GM23248 (cell line): ENCODE results near the gene KIF25. TPM values are rescaled to one million over a fixed set of nuclear protein-coding genes. Genes with fewer than 3 reads are reported as not detected.

Experiments used
- DNase-seq: peaks from one replicate; pipeline ENCODE4 v3.0.0-alpha.2; 2015
- H2AFZ ChIP-seq: fragments of 200-600 bp; sonication (generic); 2 replicates; pipeline ENCODE4 v1.6.1; 2016; ENCODE audit warnings: antibody characterized with exemption
- H3F3A ChIP-seq: fragments of 200-600 bp; sonication (generic); 2 replicates; pipeline ENCODE4 v1.6.1; 2016; ENCODE audit warnings: mild to moderate bottlenecking, antibody characterized with exemption, mixed run types; ENCODE audit not compliant: insufficient read depth
- H3K27ac ChIP-seq: fragments of 200-600 bp; sonication (generic); 2 replicates; pipeline ENCODE4 v1.5.1; 2016; ENCODE audit warnings: mild to moderate bottlenecking
- H3K27me3 ChIP-seq: fragments of 200-600 bp; sonication (generic); replicated peaks from 2 replicates; pipeline ENCODE4 v1.6.1; 2016; ENCODE audit warnings: mild to moderate bottlenecking; ENCODE audit not compliant: insufficient read depth
- H3K36me3 ChIP-seq: fragments of 200-600 bp; sonication (generic); 2 replicates; pipeline ENCODE4 v1.6.1; 2016; ENCODE audit warnings: low read depth, mild to moderate bottlenecking
- H3K4me1 ChIP-seq: fragments of 200-600 bp; sonication (generic); 2 replicates; pipeline ENCODE4 v1.6.1; 2016; ENCODE audit warnings: mild to moderate bottlenecking; ENCODE audit not compliant: insufficient read depth
- H3K4me2 ChIP-seq: fragments of 200-600 bp; sonication (generic); one replicate; pipeline ENCODE4 v1.6.1; 2016; ENCODE audit warnings: mild to moderate bottlenecking; ENCODE audit not compliant: unreplicated experiment
- H3K4me3 ChIP-seq: fragments of 200-600 bp; sonication (generic); 2 replicates; pipeline ENCODE4 v1.5.1; 2016; ENCODE audit warnings: mild to moderate bottlenecking
- H3K79me2 ChIP-seq: fragments of 200-600 bp; sonication (generic); 2 replicates; pipeline ENCODE4 v1.6.1; 2016; ENCODE audit warnings: mild to moderate bottlenecking; ENCODE audit not compliant: insufficient read depth
- H3K9ac ChIP-seq: fragments of 200-600 bp; sonication (generic); 2 replicates; pipeline ENCODE4 v1.6.1; 2016; ENCODE audit warnings: mild to moderate bottlenecking
- H3K9me2 ChIP-seq: fragments of 200-600 bp; sonication (generic); 2 replicates; pipeline ENCODE4 v1.6.1; 2016; ENCODE audit warnings: mixed run types, mild to moderate bottlenecking, moderate library complexity; ENCODE audit not compliant: insufficient read depth
- H3K9me3 ChIP-seq: fragments of 200-600 bp; sonication (generic); one replicate; pipeline ENCODE4 v1.6.1; 2017; ENCODE audit warnings: low read depth
- H4K20me1 ChIP-seq: fragments of 200-600 bp; sonication (generic); 2 replicates; pipeline ENCODE4 v1.6.0; 2016; ENCODE audit not compliant: insufficient read depth
- EZH2 ChIP-seq: fragments of 200-600 bp; sonication (generic); IDR thresholded peaks from 2 replicates; pipeline ENCODE4 v1.6.1; 2018; ENCODE audit warnings: antibody characterized with exemption, mild to moderate bottlenecking; ENCODE audit not compliant: insufficient read depth, poor library complexity, severe bottlenecking
- EZH2phosphoT487 ChIP-seq: fragments of 200-600 bp; sonication (generic); IDR thresholded peaks from 2 replicates; pipeline ENCODE4 v1.6.1; 2018; ENCODE audit warnings: antibody characterized with exemption, moderate library complexity, mild to moderate bottlenecking, low read depth; ENCODE audit not compliant: insufficient read depth
- WGBS, 2 experiments: methylation state at CpG; one replicate each; pipeline ENCODE4 v1.1.6; 2015 to 2017; ENCODE audit warnings: low lambda C conversion rate in 2 of 2, low coverage in 1 of 2; ENCODE audit errors: missing lambda C conversion rate in 2 of 2; 5-methylcytosine and 5-hydroxymethylcytosine counted together
- in situ Hi-C: fragments of 300-500 bp; cut with MboI; formaldehyde crosslinking; loops from 2 replicates; pipeline ENCODE4 v1.15.0; 2020
- polyA plus RNA-seq: library from polyadenylated mRNA; unstranded; fragments of >200 nt; fragmentation: Nextera tagmentation; extraction: Ambion mirVana; gene quantifications from 2 replicates; pipeline ENCODE4 v1.2.1, GENCODE V29; 2016
- total RNA-seq: library from RNA; depleted of rRNA; stranded (reverse); fragments of >200 nt; shearing (Covaris generic); gene quantifications from 2 replicates; pipeline ENCODE4 v1.2.3, GENCODE V29; 2014

KIF25 gene
- total and polyA plus RNA-seq, 2 experiments from 2014 or later = not detected

GRCh38 chr6:168039301-168039700 is 41.8 kb downstream of the KIF25 start:
- Histone ChIP-seq H3K27ac (no peak overlapping the region), H3F3A (peaks cover 7% of the 10 kb centered on the region), H3K9me3 (no peaks in the 10 kb centered on the region), H2AFZ (no peak overlapping the region), H3K4me2 (no peak overlapping the region), H3K9me2 (no peaks in the 10 kb centered on the region), H3K27me3 (no peaks in the 10 kb centered on the region), H3K4me1 (peaks cover 5% of the 10 kb centered on the region; the same call in 1 of the 2 replicates), H3K36me3 (no peaks in the 10 kb centered on the region), H3K4me3 (no peak overlapping the region), H3K9ac (no peak overlapping the region), H4K20me1 (no peaks in the 10 kb centered on the region), H3K79me2 (no peaks in the 10 kb centered on the region)
- in situ Hi-C loops = no loop called here
- no peak for TF ChIP-seq EZH2phosphoT487
- no peak for TF ChIP-seq EZH2
- 70% methylated on average over 4 of the region's 4 CpGs for WGBS, 2 experiments
- DNase-seq = no peak

DNA sequence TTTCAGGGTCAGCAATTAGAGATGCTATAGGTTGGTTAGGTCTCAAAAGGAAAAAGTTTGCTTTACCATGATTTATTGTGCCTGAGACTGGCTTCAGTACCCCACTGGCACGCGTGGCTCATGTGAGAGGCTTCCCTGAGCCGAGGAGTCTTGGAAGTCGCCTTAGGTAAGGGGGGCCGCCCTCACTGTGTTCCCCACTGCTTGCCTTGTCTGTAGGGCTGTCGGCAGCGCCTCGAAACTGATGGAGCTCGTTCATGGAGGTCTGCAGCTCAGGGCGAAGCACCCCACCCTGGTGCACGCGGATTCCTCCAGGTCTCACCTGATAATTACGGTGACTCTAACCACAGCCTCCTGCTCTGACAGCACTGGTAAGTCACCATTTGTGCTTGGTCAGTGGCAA is 42.4 kb downstream of the KIF25 start:
- Histone ChIP-seq H3K9me2 (no peaks in the 10 kb centered on the region), H3K27me3 (no peaks in the 10 kb centered on the region), H4K20me1 (no peaks in the 10 kb centered on the region), H3K79me2 (no peaks in the 10 kb centered on the region), H3K4me1 (peaks cover 5% of the 10 kb centered on the region; the same call in 1 of the 2 replicates), H2AFZ (no peak overlapping the region), H3F3A (0 out of 2 replicates have a peak, but pooled peaks cover 2% of the 10 kb centered on the region), H3K36me3 (no peaks in the 10 kb centered on the region), H3K4me3 (no peak overlapping the region), H3K9ac (no peak overlapping the region), H3K9me3 (no peaks in the 10 kb centered on the region), H3K4me2 (no peak overlapping the region), H3K27ac (no peak overlapping the region)
- 74 to 76% methylated on average over 13 of the region's 13 CpGs for WGBS, 2 experiments
- in situ Hi-C loops = no loop called here
- no peak for DNase-seq
- TF ChIP-seq EZH2 = no peak
- no peak for TF ChIP-seq EZH2phosphoT487

- WGBS, 2 experiments = 66 to 76% methylated on average over 15 of the region's 15 CpGs
- in situ Hi-C loops = no loop called here
- Histone ChIP-seq H3K36me3 (no peaks in the 10 kb centered on the region), H3K4me2 (no peak overlapping the region), H3K27ac (no peak overlapping the region), H3K27me3 (no peaks in the 10 kb centered on the region), H3K9me3 (no peaks in the 10 kb centered on the region), H3K9ac (no peak overlapping the region), H3K4me1 (peaks cover 2% of the 10 kb centered on the region; the same call in 1 of the 2 replicates), H3K9me2 (no peaks in the 10 kb centered on the region), H3K4me3 (no peak overlapping the region), H2AFZ (no peak overlapping the region), H3K79me2 (no peaks in the 10 kb centered on the region), H4K20me1 (no peaks in the 10 kb centered on the region), H3F3A (no peaks in the 10 kb centered on the region)
- no peak for DNase-seq
- TF ChIP-seq EZH2phosphoT487 (no peak), EZH2 (no peak)
These were observed 43.5 kb downstream of the KIF25 start for GRCh38 chr6:168040856-168041496.

DNA sequence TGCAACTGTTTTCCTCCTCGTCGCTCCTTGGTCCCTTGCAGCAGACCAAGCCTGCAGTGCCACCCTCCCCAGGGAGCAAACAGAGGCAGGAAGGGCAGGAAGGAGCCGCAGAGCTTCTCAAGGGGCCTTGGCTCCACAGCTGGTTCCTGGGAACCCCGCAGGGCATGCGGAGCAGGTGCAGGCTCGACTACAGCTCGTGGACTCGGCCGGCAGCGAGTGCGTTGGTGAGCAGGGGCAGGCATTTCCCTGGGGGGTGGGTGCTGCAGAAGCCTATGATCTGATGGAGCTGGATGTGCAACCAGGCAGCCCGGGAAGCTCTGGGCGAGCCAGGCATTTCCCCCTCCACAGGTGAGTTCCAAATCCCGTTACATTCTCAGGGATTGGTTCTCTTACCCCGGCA is 44.5 kb downstream of the KIF25 start:
- no peak overlapping the region for H3K4me3 ChIP-seq
- in situ Hi-C loops = no loop called here
- no peak overlapping the region for H2AFZ ChIP-seq
- no peaks in the 10 kb centered on the region for H4K20me1 ChIP-seq
- H3K9ac ChIP-seq = no peak overlapping the region
- H3K9me3 ChIP-seq = no peaks in the 10 kb centered on the region
- H3K4me2 ChIP-seq = no peak overlapping the region
- H3K79me2 ChIP-seq = no peaks in the 10 kb centered on the region
- no peak for DNase-seq
- WGBS, 2 experiments = 77 to 78% methylated on average over 14 to 15 of the region's 15 CpGs
- H3K4me1 ChIP-seq = no peaks in the 10 kb centered on the region
- no peak overlapping the region for H3K27ac ChIP-seq
- H3K27me3 ChIP-seq = no peaks in the 10 kb centered on the region
- H3K36me3 ChIP-seq = no peaks in the 10 kb centered on the region
- H3K9me2 ChIP-seq = no peaks in the 10 kb centered on the region
- H3F3A ChIP-seq = no peaks in the 10 kb centered on the region
- TF ChIP-seq EZH2 = no peak
- TF ChIP-seq EZH2phosphoT487 = no peak
